Gastrocnemius medialis (tissue), 4 donors: Measurements from ENCODE around the gene CYP19A1. TPM values are rescaled to one million over a fixed set of nuclear protein-coding genes. Genes with fewer than 3 reads are reported as not detected.

Experiments used
- ATAC-seq, 2 donors: fragments of 150-250 bp; one replicate each; pipeline ENCODE4 v1.9.1; 2016
- DNase-seq, 2 donors: peaks; one replicate each; pipeline ENCODE4 v3.0.0-alpha.2; 2019
- H3K27ac ChIP-seq, 4 donors: fragments of 200-600 bp; sonication (generic); 1 replicate in 1 of 4; 2 replicates in 3 of 4; pipeline ENCODE4 v1.5.1; 2016 to 2018; ENCODE audit warnings: mild to moderate bottlenecking in 2 of 4, moderate library complexity in 1 of 4
- H3K27me3 ChIP-seq, 3 donors: fragments of 200-600 bp; sonication (generic) in 2 of 3; 1 replicate in 1 of 3; 2 replicates in 2 of 3; pipeline versions ENCODE4 v1.5.1 to v1.6.0; 2016 to 2019; ENCODE audit warnings: mild to moderate bottlenecking in 1 of 3, moderate library complexity in 1 of 3
- H3K36me3 ChIP-seq, 2 donors: fragments of 200-600 bp; sonication (generic) in 1 of 2; one replicate each; pipeline ENCODE4 v1.5.1; 2017 to 2018
- H3K4me1 ChIP-seq, 2 donors: fragments of 200-600 bp; sonication (generic) in 1 of 2; one replicate each; pipeline ENCODE4 v1.5.1; 2016 to 2017; ENCODE audit warnings: mild to moderate bottlenecking in 2 of 2
- H3K4me3 ChIP-seq, 4 donors: fragments of 200-600 bp; sonication (generic) in 3 of 4; 1 replicate in 1 of 4; 2 replicates in 3 of 4; pipeline ENCODE4 v1.5.1; 2016 to 2019; ENCODE audit warnings: mild to moderate bottlenecking in 2 of 4
- H3K9me3 ChIP-seq, 3 donors: fragments of 200-600 bp; sonication (generic) in 2 of 3; 1 replicate in 1 of 3; 2 replicates in 2 of 3; pipeline ENCODE4 v1.5.1; 2016 to 2019
- CTCF ChIP-seq, 5 experiments: fragments of 450-650 bp in 3 of 5; fragments of 200-600 bp in 2 of 5; sonication (generic) in 2 of 5; IDR thresholded peaks in 4 of 5; conservative IDR thresholded peaks in 1 of 5; 1 replicate in 4 of 5; 2 replicates in 1 of 5; pipeline ENCODE4 v1.5.1; 2016 to 2019; ENCODE audit warnings: antibody characterized with exemption in 5 of 5, mild to moderate bottlenecking in 3 of 5, moderate library complexity in 3 of 5
- POLR2A ChIP-seq, 2 donors: fragments of 450-650 bp; IDR thresholded peaks; one replicate each; pipeline ENCODE4 v1.6.1; 2017; ENCODE audit warnings: antibody characterized with exemption in 2 of 2, mild to moderate bottlenecking in 2 of 2, moderate library complexity in 2 of 2
- in situ Hi-C, 4 donors: fragments of 200-750 bp; cut with MboI; loops; one replicate each; pipeline versions ENCODE4 v1.15.0 to v1.8.0; 2017; ENCODE audit warnings: low sequenced_read_pairs in 4 of 4
- intact Hi-C: fragments of 100-400 bp; cut with DNase I; formaldehyde crosslinking; loops from one replicate; pipeline ENCODE4 v1.15.1; 2023; ENCODE audit warnings: low total_unique reads
- total RNA-seq, 4 donors: library from RNA; depleted of rRNA; stranded (reverse); fragments of >200 nt; gene quantifications; one replicate each; pipeline versions ENCODE4 v1.1.0 to v1.2.3, GENCODE V29; 2016

CYP19A1 gene
- total RNA-seq, 4 donors from 2014 or later, result 0.68 to 0.75 (median 0.71) TPM; not detected in 1

DNA sequence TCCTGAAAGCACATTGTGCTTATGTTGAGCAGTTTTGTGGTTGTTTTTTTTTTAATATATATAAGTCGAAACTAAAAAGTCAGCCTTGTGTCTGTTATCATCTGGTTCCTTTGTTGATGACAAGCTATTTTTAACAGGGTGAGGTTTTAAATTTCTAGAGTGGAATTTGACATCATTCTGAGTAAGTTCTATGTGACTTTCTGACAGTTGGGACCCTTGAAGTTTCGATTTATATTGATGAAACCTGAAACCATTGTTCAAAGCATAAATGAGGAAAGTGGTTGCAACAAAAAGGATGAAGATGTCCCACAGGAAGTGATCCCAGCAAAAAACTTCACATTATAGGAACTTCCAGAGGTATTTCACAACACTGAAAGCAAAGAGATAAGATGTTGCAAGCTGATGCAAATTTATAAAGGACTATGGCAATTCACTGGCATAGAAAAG is 94.0 kb downstream of the CYP19A1 start:
- H3K27ac ChIP-seq, result no peak overlapping the region
- no peaks in the 10 kb centered on the region for H3K9me3 ChIP-seq
- intact Hi-C loops, result no loop called here
- DNase-seq (no peak), ATAC-seq (no peak)
- H3K4me3 ChIP-seq, result no peak overlapping the region
- in situ Hi-C loops, result no loop called here
- no peaks in the 10 kb centered on the region for H3K27me3 ChIP-seq
- no peaks in the 10 kb centered on the region for H3K36me3 ChIP-seq
- no peaks in the 10 kb centered on the region for H3K4me1 ChIP-seq
- no peak for TF ChIP-seq POLR2A (IDR thresholded peaks at IDR 0.05)
- TF ChIP-seq CTCF (IDR thresholded peaks at IDR 0.05 in 4 of 5, conservative IDR thresholded peaks at IDR 0.05 in 1 of 5), result no peak

GRCh38 chr15:51243774-51244173 is 94.6 kb downstream of the CYP19A1 start:
- H3K9me3 ChIP-seq, result no peaks in the 10 kb centered on the region
- H3K4me1 ChIP-seq, result no peaks in the 10 kb centered on the region
- no peak for TF ChIP-seq POLR2A (IDR thresholded peaks at IDR 0.05)
- TF ChIP-seq CTCF (IDR thresholded peaks at IDR 0.05 in 4 of 5, conservative IDR thresholded peaks at IDR 0.05 in 1 of 5), result no peak
- no peak for ATAC-seq
- H3K27ac ChIP-seq, result no peak overlapping the region
- no peaks in the 10 kb centered on the region for H3K36me3 ChIP-seq
- no peaks in the 10 kb centered on the region for H3K27me3 ChIP-seq
- no peak for DNase-seq
- in situ Hi-C loops (no loop called here), intact Hi-C loops (no loop called here)
- H3K4me3 ChIP-seq, result no peak overlapping the region

DNA sequence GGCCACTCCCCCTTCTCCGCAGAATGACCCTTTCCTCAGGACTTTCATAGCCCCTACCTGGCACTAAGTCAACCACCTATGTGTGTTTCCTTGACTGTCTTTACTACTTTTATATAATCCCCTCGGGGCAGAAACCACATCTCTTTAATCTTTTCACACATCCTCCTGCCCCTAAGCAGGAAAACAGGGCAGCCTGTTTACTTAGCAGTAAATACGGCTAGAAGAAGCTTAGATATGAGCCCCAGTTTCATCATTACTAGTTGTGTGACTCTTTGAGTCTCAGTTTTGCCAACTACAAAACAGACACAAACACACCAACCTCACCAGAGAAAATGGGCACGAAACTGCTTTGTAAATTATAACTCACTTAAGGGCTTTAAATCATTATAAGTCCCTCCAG is 98.3 kb downstream of the CYP19A1 start:
- H3K4me1 ChIP-seq, result no peaks in the 10 kb centered on the region
- no peak for ATAC-seq
- TF ChIP-seq POLR2A (IDR thresholded peaks at IDR 0.05) (no peak), CTCF (IDR thresholded peaks at IDR 0.05 in 4 of 5, conservative IDR thresholded peaks at IDR 0.05 in 1 of 5) (no peak)
- in situ Hi-C loops (no loop called here), intact Hi-C loops (no loop called here)
- H3K36me3 ChIP-seq, result no peaks in the 10 kb centered on the region
- H3K9me3 ChIP-seq, result no peaks in the 10 kb centered on the region
- DNase-seq, result no peak
- no peak overlapping the region for H3K4me3 ChIP-seq
- no peak overlapping the region for H3K27ac ChIP-seq
- H3K27me3 ChIP-seq, result peaks cover 3 to 4% (median 4%) of the 10 kb centered on the region in 3 donors

- DNase-seq (no peak), ATAC-seq (no peak)
- in situ Hi-C loops, result no loop called here
- Histone ChIP-seq H3K27me3 (peaks cover 3 to 4% (median 4%) of the 10 kb centered on the region in 3 donors), H3K27ac (no peak overlapping the region), H3K9me3 (no peaks in the 10 kb centered on the region), H3K4me3 (no peak overlapping the region), H3K36me3 (no peaks in the 10 kb centered on the region), H3K4me1 (no peaks in the 10 kb centered on the region)
- intact Hi-C loops, result no loop called here
- TF ChIP-seq POLR2A (IDR thresholded peaks at IDR 0.05), result no peak
- no peak for TF ChIP-seq CTCF (IDR thresholded peaks at IDR 0.05 in 4 of 5, conservative IDR thresholded peaks at IDR 0.05 in 1 of 5)
Measured at GRCh38 chr15:51237816-51238215, 100.6 kb downstream of the CYP19A1 start.
